NCI-H2171 (cell line): ENCODE measurements around the gene ATP5MK.
A peak's percentile ranks its signal among the peaks of the same experiment; 100 is the strongest.
"Not testable (repeated sequence)": the region's sequence is repeated elsewhere in the genome, so short reads cannot be mapped to it uniquely, and the experiment has no call there.

ENCODE experiments used
- DNase-seq: peaks from one replicate; lab custom pipeline; 2025; lab: John Stamatoyannopoulos, UW

ATP5MK gene, protein sequence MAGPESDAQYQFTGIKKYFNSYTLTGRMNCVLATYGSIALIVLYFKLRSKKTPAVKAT

GRCh38 chr10:103396067-103396788, at the start of gene ATP5MK, which contains the start of gene PDCD11:
ATP5MK (minus strand) TSS chr10:103396475; CDS start chr10:103392457, 4,018 bp downstream.
PDCD11 (plus strand) TSS chr10:103396626; CDS start chr10:103398427, 1,801 bp downstream.
- peak; percentile 87 for DNase-seq

DNA sequence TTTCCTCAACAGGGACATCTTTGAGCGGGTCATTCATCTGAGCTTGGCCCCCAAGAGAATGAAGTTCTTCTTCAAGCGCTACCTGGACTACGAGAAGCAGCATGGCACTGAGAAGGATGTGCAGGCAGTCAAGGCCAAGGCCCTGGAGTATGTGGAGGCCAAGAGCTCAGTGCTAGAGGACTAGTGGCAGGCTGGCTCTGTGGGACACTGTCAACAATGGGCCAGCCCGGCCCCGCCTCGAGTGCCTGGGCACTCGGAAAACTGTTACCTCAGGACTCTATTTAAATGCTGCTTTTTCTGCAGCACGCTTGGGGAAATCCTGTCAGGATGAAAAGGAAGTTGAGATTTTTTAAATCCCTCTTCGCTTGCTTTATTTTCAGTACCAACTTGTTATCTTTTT, 49.1 kb upstream of the ATP5MK start:
- no peak for DNase-seq

GRCh38 chr10:103444478-103444877, 48.2 kb upstream of the ATP5MK start:
- no peak for DNase-seq

DNA sequence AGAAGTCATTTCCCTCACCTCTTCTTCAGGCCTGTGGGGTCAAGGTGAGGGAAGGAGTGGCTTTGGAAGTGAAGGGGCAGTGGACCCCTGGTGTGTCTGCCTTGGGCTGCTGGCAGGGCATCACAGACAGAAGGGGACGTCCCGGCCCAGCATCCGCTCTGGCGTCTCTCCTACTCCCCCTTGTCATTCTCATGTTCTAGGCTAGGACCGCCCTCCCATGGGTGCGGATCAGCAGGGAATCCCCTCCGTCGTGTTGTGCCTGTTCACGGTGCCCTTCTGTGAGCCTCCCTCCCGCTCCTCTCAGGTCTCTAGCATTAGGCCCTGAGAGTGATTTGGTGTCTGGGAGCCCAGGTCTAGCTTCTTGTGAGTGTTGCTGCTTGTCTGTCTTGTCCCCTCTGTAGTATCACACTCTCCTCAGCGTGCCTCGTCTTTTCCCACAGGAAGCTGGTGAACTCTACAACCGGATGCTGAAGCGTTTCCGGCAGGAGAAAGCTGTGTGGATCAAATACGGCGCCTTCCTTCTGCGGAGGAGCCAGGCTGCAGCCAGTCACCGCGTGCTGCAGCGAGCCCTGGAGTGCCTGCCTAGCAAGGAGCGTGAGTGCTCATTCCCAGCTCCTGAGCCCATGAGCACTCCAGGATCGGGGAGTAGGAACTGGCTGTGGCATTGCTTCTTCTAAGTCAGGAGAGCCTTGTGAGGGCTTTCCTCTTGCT, 47.4 kb upstream of the ATP5MK start:
- DNase-seq = no peak

GRCh38 chr10:103442031-103442461, 45.8 kb upstream of the ATP5MK start:
- no peak for DNase-seq

- DNase-seq = no peak
Measured at GRCh38 chr10:103441611-103442010, 45.3 kb upstream of the ATP5MK start.

GRCh38 chr10:103441206-103441605, 44.9 kb upstream of the ATP5MK start:
- no peak for DNase-seq

GRCh38 chr10:103440416-103440815, 44.1 kb upstream of the ATP5MK start:
- DNase-seq = no peak

DNA sequence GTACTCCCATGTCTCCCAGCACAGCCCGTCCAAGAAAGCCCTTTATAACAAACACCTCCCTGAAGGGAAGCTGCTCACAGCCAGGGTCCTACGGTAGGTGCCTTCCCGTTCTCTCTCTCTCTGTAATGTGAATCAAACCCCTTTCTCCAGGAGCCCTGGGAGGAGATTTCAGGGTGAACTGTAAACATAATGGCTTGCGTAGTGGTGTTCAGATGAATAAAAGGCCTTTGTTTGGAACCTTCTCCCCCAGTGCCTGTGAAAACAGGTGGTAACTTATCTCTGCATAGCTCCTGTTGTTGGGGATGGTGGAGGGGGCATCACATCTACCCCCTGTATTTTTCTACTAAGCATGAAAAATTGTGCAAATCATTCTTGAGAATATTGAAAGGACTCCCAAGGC, 43.5 kb upstream of the ATP5MK start:
- no peak for DNase-seq

DNA sequence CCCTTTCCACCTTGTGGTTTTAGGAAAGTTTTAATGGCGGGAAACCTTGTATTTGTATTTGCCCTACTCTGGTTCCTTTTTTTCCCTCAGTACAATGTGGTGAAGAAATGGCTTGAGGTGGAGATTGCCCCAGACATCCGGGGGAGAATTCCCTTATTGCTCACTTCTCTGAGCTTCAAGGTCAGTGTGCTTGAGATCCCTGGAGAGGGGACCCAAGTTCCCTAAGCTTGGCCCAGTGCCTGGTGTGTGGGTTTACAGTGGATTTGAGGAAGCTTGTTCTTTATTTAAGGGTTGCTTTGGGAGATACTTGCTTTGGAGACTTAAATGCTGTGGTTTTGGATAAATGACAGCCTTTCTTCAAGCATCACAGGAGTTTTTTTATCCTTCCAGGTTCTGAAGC, 37.6 kb upstream of the ATP5MK start:
- no peak for DNase-seq

GRCh38 chr10:103431902-103432301, 35.6 kb upstream of the ATP5MK start:
- no peak for DNase-seq

DNA sequence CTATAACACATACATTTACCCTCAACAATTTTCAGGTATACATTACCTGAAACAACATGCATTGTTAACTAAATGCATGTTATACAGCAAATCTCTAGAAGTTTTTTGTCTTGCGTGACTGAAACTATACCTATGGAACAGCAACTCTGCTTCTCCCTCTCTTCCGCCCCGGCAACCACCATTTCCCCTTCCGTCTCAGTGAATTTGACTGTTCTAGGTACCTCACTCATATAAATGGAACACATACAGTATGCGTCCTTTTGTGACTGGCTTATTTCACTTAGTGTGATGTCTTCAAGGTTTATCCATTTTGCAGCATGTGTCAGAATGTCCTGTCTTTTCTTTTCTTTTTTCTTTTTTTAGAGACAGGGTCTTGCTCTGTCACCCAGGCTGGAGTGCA, 33.4 kb upstream of the ATP5MK start:
- no peak for DNase-seq

- DNase-seq = no peak
Measured at GRCh38 chr10:103428989-103429643, 32.8 kb upstream of the ATP5MK start.

- no peak for DNase-seq
Measured at GRCh38 chr10:103427866-103428265, 31.6 kb upstream of the ATP5MK start.

- DNase-seq = no peak
Measured at GRCh38 chr10:103423748-103424147, 27.5 kb upstream of the ATP5MK start.

GRCh38 chr10:103419101-103419500, 22.8 kb upstream of the ATP5MK start:
- DNase-seq = no peak

DNA sequence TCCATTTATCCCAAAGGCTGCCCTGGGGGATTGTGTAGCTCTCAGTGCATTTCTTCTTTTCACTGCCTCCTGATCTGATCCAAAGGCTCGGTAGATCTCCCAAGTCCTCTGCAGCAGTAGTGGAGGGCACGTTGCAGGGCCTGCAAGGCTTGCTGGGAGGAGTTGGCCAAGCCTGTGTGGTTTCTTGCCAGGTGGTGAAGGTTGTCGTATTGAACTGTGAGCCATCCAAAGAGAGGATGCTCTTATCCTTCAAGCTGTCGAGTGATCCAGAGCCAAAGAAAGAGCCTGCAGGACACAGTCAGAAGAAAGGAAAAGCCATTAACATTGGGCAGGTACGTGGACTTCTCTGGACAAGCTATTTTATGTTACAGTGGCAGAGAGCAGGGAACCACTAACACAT, 21.3 kb upstream of the ATP5MK start:
- DNase-seq = no peak

- DNase-seq = not testable (repeated sequence)
Measured at GRCh38 chr10:103417148-103417469, 20.8 kb upstream of the ATP5MK start.

DNA sequence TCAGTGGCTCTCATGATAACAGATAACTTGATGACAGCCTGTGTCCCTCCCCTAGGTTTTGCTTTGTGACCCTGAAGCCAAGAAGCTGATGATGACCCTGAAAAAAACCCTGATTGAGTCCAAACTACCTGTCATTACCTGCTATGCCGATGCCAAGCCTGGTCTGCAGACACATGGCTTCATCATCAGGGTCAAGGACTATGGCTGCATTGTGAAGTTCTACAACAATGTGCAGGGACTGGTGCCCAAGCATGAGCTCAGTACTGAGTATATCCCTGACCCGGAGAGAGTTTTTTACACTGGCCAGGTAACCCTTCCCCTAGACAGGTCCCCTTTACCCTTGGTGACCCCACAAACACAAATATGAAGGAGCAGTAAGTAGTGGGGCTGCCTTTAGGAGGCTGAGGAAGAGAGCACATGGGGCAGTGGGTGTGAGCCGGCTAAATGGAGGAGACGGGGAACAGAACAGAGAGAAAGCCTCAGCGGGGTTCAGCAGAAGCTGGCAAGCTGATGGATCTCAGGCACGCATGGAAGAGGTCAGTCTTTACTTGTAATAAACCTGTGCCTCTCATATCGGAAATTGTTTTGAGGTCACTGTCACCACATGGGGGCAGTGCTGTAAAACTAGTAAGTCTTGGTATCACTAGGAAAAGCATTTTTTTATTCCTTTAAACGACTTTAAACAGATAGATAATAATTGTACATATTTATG, 20.3 kb upstream of the ATP5MK start:
- peak; percentile 18 for DNase-seq

- no peak for DNase-seq
Measured at GRCh38 chr10:103415581-103415980, 19.3 kb upstream of the ATP5MK start.

- no peak for DNase-seq
Measured at GRCh38 chr10:103413564-103413963, 17.3 kb upstream of the ATP5MK start.

- no peak for DNase-seq
Measured at GRCh38 chr10:103397191-103397825, 1.0 kb upstream of the ATP5MK start.
